ENCODE data around the gene EHD1. TPM values are rescaled to one million over a fixed set of nuclear protein-coding genes. Genes with fewer than 3 reads are reported as not detected.

The EHD1 gene
- total and polyA plus RNA-seq, 3 donors from 2014 or later, result 230 to 455 (median 328) TPM

DNA sequence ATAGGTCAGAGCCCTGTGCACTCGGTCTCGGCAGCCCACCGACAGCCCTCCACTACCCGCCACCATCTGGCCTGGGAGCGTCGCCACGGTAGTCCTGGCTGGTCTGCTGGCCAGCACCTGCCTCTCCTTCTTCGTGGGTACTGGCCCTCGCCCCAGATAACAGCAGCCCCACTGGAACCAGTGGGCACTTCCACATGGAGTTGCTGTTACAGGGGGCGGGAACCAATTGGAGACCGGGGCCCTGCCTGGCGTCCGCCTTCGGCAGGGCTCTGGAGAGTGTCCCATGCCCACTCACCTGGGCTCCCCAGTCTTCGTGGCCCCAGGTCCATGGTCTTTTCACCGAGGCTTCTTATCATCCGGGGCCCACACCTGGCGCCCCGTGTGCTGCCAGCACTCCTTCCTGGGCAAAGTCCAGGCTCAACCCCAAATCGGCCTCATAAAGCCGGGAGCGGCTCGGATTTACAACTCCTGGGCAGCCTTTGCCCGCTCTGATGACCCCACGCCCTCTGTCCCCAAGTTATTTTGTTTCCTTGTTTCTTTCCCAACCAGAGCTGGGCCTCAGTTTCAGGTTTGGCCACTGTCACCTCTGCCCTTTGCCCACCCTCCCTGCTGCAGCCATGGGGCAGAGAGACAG lies 12.9 kb upstream of the EHD1 start:
- Histone ChIP-seq H3K27me3 (no peaks in the 10 kb centered on the region), H3K36me3 (ENCODE audit: low read depth, missing control alignments) (no peaks in the 10 kb centered on the region), H3K4me3 (no peak overlapping the region), H3K4me1 (peaks cover 8% of the 10 kb centered on the region), H3K9me3 (no peaks in the 10 kb centered on the region), H3K27ac (no peak overlapping the region)
- intact Hi-C loops (cut with DNase I; ENCODE audit: low total_unique reads), result loop anchor here (5.0 kb wide), 1 partner anchor 44 kb away; no protein-coding TSS in a partner anchor
- no peak for DNase-seq
- 91 to 95% methylated on average over 21 to 25 of the region's 25 CpGs for WGBS, 2 donors
- TF ChIP-seq POLR2A (IDR thresholded peaks at IDR 0.05), result no peak
- TF ChIP-seq, protein P1, sequence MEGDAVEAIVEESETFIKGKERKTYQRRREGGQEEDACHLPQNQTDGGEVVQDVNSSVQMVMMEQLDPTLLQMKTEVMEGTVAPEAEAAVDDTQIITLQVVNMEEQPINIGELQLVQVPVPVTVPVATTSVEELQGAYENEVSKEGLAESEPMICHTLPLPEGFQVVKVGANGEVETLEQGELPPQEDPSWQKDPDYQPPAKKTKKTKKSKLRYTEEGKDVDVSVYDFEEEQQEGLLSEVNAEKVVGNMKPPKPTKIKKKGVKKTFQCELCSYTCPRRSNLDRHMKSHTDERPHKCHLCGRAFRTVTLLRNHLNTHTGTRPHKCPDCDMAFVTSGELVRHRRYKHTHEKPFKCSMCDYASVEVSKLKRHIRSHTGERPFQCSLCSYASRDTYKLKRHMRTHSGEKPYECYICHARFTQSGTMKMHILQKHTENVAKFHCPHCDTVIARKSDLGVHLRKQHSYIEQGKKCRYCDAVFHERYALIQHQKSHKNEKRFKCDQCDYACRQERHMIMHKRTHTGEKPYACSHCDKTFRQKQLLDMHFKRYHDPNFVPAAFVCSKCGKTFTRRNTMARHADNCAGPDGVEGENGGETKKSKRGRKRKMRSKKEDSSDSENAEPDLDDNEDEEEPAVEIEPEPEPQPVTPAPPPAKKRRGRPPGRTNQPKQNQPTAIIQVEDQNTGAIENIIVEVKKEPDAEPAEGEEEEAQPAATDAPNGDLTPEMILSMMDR (IDR thresholded peaks at IDR 0.05), result no peak

DNA sequence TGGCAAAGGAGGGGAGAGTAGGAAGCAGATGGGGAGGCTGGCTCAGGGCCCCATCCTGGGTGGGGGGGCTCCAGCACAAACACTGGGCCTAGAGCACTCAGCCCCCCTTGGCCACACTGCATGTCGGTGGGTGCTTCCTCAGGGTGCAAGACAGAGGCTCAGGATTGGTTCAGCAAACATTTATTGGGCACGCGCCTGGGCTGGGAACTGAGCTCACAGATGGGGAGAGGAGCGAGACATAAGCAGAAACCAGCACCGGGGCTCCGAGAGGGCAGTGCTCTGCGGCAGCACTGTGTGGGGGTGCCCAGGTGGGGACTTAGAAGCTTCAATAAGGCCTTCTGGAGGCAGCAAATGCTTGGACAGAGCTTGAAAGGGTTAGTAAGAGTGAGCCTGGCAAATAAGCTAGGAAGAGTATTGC lies 12.1 kb upstream of the EHD1 start:
- no peaks in the 10 kb centered on the region for H3K36me3 ChIP-seq (ENCODE audit: low read depth, missing control alignments)
- no peaks in the 10 kb centered on the region for H3K9me3 ChIP-seq
- H3K4me1 ChIP-seq, result peaks cover 8% of the 10 kb centered on the region
- intact Hi-C loops (cut with DNase I; ENCODE audit: low total_unique reads), result loop anchor here (5.0 kb wide), 1 partner anchor 43 kb away; no protein-coding TSS in a partner anchor
- WGBS, 2 donors, result 85 to 90% methylated on average over 7 of the region's 7 CpGs
- no peaks in the 10 kb centered on the region for H3K27me3 ChIP-seq
- H3K4me3 ChIP-seq, result no peak overlapping the region
- TF ChIP-seq, protein P1 (IDR thresholded peaks at IDR 0.05), result no peak
- TF ChIP-seq POLR2A (IDR thresholded peaks at IDR 0.05), result no peak
- DNase-seq, result no peak
- no peak overlapping the region for H3K27ac ChIP-seq

GRCh38 chr11:64888729-64889511 lies 10.5 kb upstream of the EHD1 start:
- TF ChIP-seq POLR2A (IDR thresholded peaks at IDR 0.05), result no peak
- TF ChIP-seq, protein P1 (IDR thresholded peaks at IDR 0.05), result no peak
- intact Hi-C loops (cut with DNase I; ENCODE audit: low total_unique reads), result no loop called here

DNA sequence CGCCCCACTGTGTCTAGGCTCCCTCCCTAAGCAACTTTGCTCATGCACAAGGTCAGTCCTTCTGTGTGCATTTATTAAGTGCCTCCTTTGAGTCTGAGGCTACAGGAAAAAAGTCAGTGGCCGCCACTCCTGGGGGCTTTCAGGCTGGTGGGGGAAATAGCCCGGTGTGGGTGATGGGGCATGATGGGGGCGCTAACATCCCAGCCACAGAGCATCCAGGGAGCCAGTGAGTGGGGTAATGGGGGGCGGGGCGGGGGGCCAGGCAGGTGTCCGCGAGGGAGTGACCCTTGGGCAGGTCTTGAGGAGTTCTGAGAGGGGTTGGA lies 9.9 kb upstream of the EHD1 start:
- intact Hi-C loops (cut with DNase I; ENCODE audit: low total_unique reads), result no loop called here

More at GRCh38 chr11:64888729-64889511, 10.5 kb upstream of the EHD1 start:
- no peaks in the 10 kb centered on the region for H3K9me3 ChIP-seq
- no peak for DNase-seq
- H3K27ac ChIP-seq, result no peak overlapping the region
- 50 to 57% methylated on average over 8 of the region's 9 CpGs for WGBS, 2 donors
- H3K4me3 ChIP-seq, result no peak overlapping the region
- H3K27me3 ChIP-seq, result no peaks in the 10 kb centered on the region
- H3K36me3 ChIP-seq (ENCODE audit: low read depth, missing control alignments), result no peaks in the 10 kb centered on the region
- H3K4me1 ChIP-seq, result peaks cover 8% of the 10 kb centered on the region

More for the DNA sequence above, 9.9 kb upstream of the EHD1 start:
- Histone ChIP-seq H3K27ac (no peak overlapping the region), H3K27me3 (no peaks in the 10 kb centered on the region), H3K36me3 (ENCODE audit: low read depth, missing control alignments) (no peaks in the 10 kb centered on the region), H3K9me3 (no peaks in the 10 kb centered on the region), H3K4me1 (peaks cover 8% of the 10 kb centered on the region), H3K4me3 (peak overlapping the region in 1 of 2 donors; percentile 40)
- DNase-seq, result no peak
- no peak for TF ChIP-seq POLR2A (IDR thresholded peaks at IDR 0.05)
- TF ChIP-seq, protein P1 (IDR thresholded peaks at IDR 0.05), result no peak
- 50 to 55% methylated on average over 8 of the region's 8 CpGs for WGBS, 2 donors

All from testis (tissue), 3 donors.